Subcutaneous adipose tissue (tissue), 4 donors: ENCODE results near the gene LEUTX. TPM values are rescaled to one million over a fixed set of nuclear protein-coding genes. Genes with fewer than 3 reads are reported as not detected.

ENCODE experiments used
- total RNA-seq, 4 donors: library from RNA; depleted of rRNA; stranded (reverse); fragments of >200 nt; gene quantifications; one replicate each; pipeline ENCODE4 v1.1.0, GENCODE V29; 2016
- TF ChIP-seq, protein P1 (sequence below): fragments of 450-650 bp; IDR thresholded peaks from one replicate; pipeline ENCODE4 v1.5.1; 2016; ENCODE audit warnings: low read depth, mild to moderate bottlenecking, control low read depth, antibody characterized with exemption, moderate library complexity

Gene LEUTX
- total RNA-seq, 4 donors from 2014 or later, result not detected

DNA sequence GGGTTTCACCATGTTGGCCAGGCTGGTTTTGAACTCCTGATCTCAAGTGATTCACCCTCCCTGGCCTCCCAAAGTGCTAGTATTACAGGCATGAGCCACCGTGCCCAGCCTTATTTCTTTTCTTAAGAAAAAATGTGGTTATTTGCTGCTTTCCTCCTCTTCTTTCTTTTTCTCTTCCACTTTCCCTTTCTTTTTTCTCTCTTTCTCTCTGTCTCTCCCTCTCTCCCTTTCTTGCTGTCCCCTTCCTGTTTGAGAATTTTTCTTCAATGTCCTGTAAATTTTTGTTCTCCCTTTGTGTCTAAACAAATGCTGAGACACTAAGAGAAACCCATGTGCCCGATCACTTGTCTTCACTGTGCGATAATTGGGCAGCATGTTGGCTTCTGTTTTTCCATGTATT, 2.2 kb downstream of the LEUTX start:
- TF ChIP-seq, protein P1, sequence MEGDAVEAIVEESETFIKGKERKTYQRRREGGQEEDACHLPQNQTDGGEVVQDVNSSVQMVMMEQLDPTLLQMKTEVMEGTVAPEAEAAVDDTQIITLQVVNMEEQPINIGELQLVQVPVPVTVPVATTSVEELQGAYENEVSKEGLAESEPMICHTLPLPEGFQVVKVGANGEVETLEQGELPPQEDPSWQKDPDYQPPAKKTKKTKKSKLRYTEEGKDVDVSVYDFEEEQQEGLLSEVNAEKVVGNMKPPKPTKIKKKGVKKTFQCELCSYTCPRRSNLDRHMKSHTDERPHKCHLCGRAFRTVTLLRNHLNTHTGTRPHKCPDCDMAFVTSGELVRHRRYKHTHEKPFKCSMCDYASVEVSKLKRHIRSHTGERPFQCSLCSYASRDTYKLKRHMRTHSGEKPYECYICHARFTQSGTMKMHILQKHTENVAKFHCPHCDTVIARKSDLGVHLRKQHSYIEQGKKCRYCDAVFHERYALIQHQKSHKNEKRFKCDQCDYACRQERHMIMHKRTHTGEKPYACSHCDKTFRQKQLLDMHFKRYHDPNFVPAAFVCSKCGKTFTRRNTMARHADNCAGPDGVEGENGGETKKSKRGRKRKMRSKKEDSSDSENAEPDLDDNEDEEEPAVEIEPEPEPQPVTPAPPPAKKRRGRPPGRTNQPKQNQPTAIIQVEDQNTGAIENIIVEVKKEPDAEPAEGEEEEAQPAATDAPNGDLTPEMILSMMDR, result no peak

DNA sequence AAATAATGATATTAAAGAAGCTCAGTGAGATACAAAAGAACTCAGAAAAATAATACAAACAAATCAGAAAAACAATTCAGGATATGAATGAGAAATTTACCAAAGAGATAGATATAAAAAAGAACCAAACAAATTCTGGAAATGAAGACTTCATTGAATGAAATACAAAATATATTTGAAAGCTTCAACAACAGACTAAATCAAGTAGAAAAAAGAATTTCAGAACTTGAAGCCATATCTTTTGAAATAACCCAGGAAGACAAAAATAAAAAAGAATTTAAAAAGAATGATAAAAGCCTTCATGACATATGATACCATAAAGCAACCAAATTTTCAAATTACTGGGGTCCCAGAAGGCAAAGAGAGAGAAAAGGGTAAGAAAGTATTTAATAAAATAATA, 9.6 kb downstream of the LEUTX start:
- TF ChIP-seq, protein P1, result no peak

DNA sequence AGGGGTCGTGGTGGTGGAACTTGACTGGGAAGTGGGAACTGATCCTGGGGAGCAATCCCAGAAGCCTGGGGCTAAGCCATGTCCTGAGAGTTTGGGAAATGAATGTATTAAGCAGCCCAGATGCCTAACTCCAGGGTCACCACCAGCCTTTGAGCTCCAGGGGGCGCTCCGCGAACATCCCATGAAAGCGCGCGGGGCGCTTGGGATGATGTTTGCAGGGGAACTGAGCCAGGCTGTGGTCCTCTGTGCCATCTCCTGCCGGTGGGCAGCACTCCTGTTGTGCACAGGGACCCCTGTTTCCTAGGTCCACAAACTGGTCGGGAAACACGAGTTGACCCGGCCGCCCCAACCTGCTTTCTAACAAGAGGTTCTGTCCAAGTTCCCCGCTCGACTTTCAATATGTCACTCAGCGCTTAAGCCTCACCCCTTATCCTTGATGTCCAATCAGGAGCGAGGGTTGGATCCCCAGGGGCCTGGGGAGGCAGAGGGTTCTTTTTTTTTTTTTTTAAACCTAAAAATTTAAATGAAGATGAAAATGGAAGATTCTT, 14.4 kb downstream of the LEUTX start:
- TF ChIP-seq, protein P1, result no peak

DNA sequence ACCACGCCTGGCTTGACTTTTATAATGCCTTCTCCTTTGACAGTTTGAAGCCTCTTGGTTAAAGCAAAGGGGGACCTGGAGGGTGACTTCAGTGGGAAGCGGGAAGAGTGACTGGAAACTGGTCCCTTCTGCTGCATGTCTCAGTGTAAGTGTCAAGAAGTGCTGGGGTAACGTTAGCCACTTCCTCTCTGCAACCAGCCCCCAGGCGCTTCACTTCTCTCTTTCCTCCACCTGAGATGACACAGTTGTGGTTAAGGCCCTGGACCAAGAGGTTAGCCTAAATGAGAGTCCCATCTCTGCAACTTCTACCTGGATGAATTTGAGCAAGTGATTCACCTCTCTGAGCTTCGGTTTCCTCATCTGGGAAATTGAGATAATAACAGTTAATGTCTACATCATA, 16.3 kb downstream of the LEUTX start:
- TF ChIP-seq, protein P1, result no peak

DNA sequence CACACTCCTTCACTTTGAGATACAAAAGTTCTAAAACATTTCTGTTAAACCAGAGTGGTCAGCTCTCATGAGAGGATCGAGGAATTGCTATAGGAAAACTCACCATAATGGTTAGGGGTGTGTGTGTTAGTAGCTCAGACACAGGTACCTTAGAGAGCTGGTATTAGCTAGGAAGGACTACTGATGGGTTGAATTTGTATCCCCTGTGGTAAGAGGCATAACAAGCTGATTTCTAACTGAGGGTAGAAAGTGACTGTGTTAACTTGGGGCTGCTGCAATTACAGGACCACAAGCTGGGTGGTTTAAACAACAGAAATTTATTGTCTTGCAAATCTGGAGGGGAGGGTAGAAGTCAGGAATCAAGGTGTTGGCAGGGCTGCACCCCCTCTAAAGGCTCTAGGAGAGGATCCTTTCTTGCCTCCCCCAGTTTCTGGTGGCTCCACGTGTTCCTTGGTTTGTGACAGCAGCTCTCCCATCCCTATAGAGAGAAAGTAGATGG, 17.4 kb downstream of the LEUTX start:
- TF ChIP-seq, protein P1, result no peak

DNA sequence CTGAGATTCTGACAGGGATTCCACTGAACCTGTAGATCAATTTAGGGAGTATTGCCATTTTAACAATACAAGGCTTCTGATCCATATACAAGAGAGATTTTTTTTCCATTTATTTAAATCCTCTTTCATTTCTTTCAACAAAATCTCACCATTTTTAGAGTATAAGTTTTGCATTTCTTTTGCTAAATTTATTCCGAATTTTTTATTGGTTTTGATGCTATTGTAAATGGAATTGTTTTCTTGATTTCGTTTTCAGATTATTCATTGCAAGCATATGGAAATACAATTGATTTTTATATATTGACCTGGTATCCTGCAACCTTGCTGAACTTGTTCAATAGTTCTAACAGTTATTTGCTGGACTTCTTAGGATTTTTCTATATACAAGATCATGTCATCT, 18.4 kb downstream of the LEUTX start:
- TF ChIP-seq, protein P1, result no peak

DNA sequence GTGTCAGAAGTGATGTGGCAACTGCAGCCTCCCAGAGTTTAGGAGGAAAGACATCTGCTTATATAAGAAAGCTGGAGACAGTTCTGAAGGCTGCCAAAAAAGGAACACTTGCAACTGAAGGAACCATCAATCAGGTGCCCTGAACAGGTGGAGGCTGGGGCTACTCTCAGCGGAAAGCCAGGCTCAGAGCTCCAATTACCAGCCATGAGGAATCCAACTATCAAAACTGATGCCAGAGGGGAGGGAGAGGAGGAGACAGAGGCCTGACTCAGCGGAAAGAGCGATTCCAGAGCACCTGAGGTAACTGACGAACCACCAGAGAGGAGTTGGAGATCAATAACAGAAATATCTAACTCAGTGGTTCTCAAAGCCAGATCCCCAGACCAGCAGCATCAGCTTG, 24.3 kb downstream of the LEUTX start:
- TF ChIP-seq, protein P1, result no peak
